ENCODE measurements around the gene TSPAN19.
A peak's percentile ranks its signal among the peaks of the same experiment; 100 is the strongest.

Gene TSPAN19

GRCh38 chr12:85036234-85036707, at the start of gene TSPAN19, which contains the start of gene LRRIQ1:
Gene TSPAN19, minus strand, starts transcription at chr12:85036277. Its CDS starts 6,331 bp downstream, at chr12:85029946.
Gene LRRIQ1, plus strand, starts transcription at chr12:85036351. Its CDS starts 1,826 bp downstream, at chr12:85038177.
- DNase-seq (ENCODE audit: low read depth) = peak; percentile 66
- peak within 1 kb of the TSS; percentile 76 for H3K4me3 ChIP-seq (ENCODE audit: low read depth, low read length)
- no peak for TF ChIP-seq CTCF (IDR thresholded peaks at IDR 0.05; ENCODE audit: control insufficient read depth, extremely low read depth, insufficient read depth)

GRCh38 chr12:85085066-85085465, 49.0 kb upstream of the TSPAN19 start:
- no peak for TF ChIP-seq CTCF (IDR thresholded peaks at IDR 0.05; ENCODE audit: control insufficient read depth, extremely low read depth, insufficient read depth)
- H3K4me3 ChIP-seq (ENCODE audit: low read depth, low read length) = no peak overlapping the region
- DNase-seq (ENCODE audit: low read depth) = no peak

GRCh38 chr12:85076688-85077430, 40.8 kb upstream of the TSPAN19 start:
- peak; percentile 26 for DNase-seq (ENCODE audit: low read depth)
- H3K4me3 ChIP-seq (ENCODE audit: low read depth, low read length) = no peak overlapping the region
- TF ChIP-seq CTCF (IDR thresholded peaks at IDR 0.05; ENCODE audit: control insufficient read depth, extremely low read depth, insufficient read depth) = peak; percentile 65

- no peak overlapping the region for H3K4me3 ChIP-seq (ENCODE audit: low read depth, low read length)
- DNase-seq (ENCODE audit: low read depth) = no peak
- no peak for TF ChIP-seq CTCF (IDR thresholded peaks at IDR 0.05; ENCODE audit: control insufficient read depth, extremely low read depth, insufficient read depth)
These were observed 36.7 kb upstream of the TSPAN19 start for GRCh38 chr12:85072826-85073225.

- no peak for TF ChIP-seq CTCF (IDR thresholded peaks at IDR 0.05; ENCODE audit: control insufficient read depth, extremely low read depth, insufficient read depth)
- no peak for DNase-seq (ENCODE audit: low read depth)
- no peak overlapping the region for H3K4me3 ChIP-seq (ENCODE audit: low read depth, low read length)
These were observed 29.9 kb upstream of the TSPAN19 start for GRCh38 chr12:85065837-85066482.

GRCh38 chr12:85060916-85061315, 24.8 kb upstream of the TSPAN19 start:
- no peak overlapping the region for H3K4me3 ChIP-seq (ENCODE audit: low read depth, low read length)
- no peak for TF ChIP-seq CTCF (IDR thresholded peaks at IDR 0.05; ENCODE audit: control insufficient read depth, extremely low read depth, insufficient read depth)
- DNase-seq (ENCODE audit: low read depth) = no peak
